Endometrium (tissue), 2 donors: ENCODE results near the gene DCAF6.

ENCODE experiments used
- FAIRE-seq: peaks from 2 replicates; lab custom pipeline; 2012; peaks lifted over from hg19 to GRCh38; lab: Jason Lieb, UNC
- donor health status: control.
- donor health status: control.

The DCAF6 gene

GRCh38 chr1:168106274-168106673, 169.8 kb downstream of the DCAF6 start:
- FAIRE-seq = no peak

- no peak for FAIRE-seq
These were observed 174.5 kb downstream of the DCAF6 start for GRCh38 chr1:168110896-168111545.

- no peak for FAIRE-seq
These were observed 176.3 kb downstream of the DCAF6 start for GRCh38 chr1:168112673-168113305.

GRCh38 chr1:168114845-168115244, 178.4 kb downstream of the DCAF6 start:
- FAIRE-seq = no peak

DNA sequence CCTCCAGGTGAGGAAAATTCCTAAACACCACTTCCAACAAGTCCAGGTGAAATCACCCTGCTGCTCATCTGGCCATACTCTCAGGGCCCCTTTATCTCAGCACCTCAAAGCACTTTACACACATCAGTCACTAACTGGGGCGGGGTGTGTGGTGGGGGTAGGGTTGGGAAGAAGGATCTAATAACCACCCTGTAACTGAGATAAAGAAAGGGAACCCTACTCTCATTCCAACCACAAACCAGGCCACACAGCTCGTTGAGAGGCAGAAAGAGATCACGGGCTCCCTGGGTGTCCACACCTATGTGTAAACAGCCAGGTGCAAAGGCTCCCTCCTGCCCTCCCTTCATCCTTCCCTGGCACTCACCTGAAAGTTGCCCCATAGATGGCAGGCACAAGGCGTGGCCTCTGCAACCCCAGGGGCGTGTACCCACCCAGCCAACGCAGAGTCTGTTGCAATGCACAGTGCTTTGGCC, 179.9 kb downstream of the DCAF6 start:
- FAIRE-seq = no peak

DNA sequence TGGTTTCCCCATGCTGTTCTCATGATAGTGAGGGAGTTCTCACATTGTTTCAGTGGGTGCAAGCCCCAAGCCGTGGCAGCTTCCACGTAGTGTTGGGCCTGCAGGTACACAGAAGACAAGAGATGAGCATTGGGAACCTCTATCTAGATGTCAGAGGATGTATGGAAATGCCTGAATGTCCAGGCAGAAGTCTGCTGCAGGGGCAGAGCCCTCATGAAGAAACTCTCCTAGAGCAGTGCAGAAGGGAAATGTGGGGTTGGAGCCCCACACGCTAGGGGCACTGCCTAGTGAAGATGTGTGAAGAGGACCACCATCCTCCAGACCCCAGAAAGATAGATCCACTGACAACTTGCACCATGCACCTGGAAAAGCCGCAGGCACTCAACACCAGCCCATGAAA, 183.3 kb downstream of the DCAF6 start:
- no peak for FAIRE-seq

GRCh38 chr1:168121401-168122011, 185.0 kb downstream of the DCAF6 start:
- no peak for FAIRE-seq

DNA sequence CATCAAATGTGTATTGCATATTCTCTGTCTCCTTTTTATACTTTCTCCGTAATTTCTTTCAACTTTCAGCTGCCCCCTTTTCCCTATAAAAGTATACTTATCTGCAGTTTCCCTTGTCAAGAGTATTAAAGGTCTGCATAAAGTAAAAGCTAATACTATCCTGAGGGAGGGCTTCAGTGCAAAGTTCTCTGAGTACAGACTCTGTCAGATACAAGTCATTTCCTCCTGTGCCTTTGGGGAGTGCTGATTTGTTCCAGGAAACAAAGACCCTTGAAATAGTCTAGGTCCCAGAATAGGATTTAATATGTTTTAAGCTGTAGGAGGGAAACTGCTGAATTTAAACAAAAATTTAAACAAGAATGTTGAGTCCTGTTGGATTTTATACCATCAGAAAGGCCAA, 188.6 kb downstream of the DCAF6 start:
- FAIRE-seq = no peak
